ENCODE results near the gene KIF12.
"Not testable (repeated sequence)": the region's sequence is repeated elsewhere in the genome, so short reads cannot be mapped to it uniquely, and the experiment has no call there.

KIF12 gene

DNA sequence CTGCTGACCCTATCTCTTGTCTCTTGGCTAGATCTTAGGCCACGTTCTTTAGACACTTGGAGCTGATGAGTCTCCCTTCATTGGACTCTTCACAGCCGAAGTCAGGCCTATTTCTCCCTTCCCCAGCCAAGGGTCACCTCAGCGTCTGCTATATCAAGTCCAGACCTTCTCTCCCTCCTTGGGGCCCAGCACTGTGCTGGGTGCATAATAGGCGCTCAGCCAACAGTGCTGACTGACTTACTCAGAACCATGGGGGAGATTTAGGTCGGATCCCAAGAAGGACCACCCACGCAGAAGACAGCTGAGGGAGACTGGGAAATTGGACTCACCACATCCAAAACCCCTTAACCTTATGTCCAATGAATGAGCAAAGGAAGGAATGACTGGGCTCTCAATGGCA is 15.4 kb downstream of the KIF12 start:
- DNase-seq, result no peak

DNA sequence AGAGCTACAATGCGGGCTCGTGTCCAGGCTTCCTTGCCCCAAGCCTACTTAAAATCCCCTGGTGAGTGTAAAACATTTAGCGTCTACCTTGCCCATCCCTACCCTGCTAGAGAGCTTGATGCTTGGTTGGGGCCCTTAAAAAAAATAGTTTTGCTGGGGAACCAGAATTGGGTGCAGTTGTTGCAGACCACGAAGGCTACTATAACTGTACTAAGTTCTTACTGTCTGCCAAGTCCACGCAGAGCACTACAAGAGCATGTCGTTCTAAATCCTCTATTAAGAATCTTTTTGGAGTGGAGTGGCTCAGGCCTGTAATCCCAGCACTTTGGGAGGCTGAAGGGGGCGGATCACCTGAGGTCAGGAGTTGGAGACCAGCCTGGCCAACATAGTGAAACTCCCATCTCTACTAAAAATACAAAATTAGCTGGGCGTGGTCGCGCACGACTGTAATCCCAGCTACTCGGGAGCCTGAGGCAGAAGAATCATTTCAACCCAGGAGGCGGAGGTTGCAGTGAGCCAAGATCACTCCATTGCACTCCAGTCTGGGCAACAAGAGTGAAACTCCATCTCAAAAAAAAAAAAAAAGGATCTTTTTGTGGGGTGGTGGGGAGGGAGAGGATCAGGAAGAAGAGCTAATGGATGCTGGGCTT is 16.2 kb downstream of the KIF12 start:
- not testable (repeated sequence) for DNase-seq

DNA sequence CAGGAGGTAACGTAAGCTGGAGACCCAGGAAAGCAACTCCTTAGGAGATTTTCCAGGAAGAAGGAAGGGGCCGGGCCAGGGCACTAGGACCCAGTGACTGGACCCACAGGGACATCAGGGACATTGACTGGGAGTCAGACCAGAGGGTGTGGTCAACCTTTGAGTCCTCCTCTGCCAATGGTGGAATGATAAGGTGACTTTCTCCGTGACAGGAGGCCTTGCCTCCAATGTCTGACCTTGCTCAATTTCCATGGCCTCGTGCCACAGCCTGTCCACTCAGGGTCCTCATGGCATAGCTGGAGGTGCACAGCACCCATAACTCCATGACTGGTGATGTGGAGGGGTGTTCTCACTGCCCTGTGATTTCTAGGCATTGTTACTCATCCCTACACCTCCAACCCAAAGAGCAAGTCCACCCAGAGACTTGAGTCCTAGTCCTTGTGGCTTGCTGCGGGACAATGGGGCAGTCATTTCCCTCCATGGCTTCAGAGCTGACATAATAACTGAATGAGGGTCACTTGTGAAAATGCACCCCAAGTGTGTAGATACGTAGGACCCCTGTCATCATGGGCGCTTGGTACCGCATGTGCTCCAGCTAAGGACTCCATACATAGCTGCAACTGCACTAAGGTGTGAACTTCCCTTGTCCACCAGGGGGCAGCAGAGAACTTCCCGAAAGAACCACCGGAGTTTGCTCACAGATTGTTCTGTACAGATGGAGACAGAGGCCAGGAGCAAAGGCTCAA is 16.9 kb downstream of the KIF12 start:
- DNase-seq, result peak; percentile 82

DNA sequence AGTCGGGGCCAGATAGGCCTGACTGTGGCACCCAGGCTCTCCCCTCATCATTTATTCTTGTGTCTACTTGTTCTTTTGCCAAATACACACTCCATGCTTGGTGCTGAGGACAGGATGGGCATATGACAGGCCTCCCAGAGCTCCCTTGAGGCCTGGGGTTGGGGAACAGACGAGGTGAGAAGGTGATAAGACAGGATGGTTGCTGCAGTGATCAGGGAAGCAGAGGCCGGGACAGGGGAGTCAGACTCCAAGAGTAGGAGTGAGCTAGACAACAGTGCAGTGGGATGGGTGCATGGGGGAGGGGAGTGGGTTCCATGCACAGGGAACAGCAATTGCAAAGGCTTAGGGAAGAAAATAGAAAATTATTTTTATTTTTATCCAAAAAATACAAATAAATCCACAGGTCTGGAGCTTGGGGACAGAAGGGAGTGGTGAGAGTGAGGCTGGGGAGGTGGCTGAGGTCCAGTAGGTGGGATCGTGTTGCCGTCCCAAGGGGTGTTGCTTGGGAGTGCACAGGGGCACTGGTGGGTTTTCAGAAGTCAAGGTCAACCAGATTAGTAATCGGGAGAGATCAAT is 17.6 kb downstream of the KIF12 start:
- DNase-seq, result no peak

- no peak for DNase-seq
These were observed 18.2 kb downstream of the KIF12 start for GRCh38 chr9:114080773-114081440.

GRCh38 chr9:114080195-114080772 is 18.8 kb downstream of the KIF12 start:
- no peak for DNase-seq

DNA sequence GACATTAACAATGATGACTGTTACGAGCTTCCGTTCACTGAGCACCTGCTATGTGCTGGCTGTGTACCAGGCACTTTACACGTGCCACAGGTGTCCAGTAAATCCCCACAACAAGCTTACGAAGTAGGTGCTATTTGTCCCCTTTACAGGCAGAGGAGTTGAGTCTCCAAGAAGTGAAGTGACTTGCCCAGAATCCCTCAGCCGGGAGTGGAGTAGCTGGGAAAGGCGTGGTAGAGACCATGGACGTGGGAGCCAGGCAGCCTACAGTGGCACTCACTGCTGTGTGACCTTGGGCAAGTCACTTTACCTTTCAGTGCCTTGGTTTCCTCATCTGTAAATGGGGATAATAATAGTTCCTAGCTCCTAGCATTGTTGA is 20.3 kb downstream of the KIF12 start:
- no peak for DNase-seq

DNA sequence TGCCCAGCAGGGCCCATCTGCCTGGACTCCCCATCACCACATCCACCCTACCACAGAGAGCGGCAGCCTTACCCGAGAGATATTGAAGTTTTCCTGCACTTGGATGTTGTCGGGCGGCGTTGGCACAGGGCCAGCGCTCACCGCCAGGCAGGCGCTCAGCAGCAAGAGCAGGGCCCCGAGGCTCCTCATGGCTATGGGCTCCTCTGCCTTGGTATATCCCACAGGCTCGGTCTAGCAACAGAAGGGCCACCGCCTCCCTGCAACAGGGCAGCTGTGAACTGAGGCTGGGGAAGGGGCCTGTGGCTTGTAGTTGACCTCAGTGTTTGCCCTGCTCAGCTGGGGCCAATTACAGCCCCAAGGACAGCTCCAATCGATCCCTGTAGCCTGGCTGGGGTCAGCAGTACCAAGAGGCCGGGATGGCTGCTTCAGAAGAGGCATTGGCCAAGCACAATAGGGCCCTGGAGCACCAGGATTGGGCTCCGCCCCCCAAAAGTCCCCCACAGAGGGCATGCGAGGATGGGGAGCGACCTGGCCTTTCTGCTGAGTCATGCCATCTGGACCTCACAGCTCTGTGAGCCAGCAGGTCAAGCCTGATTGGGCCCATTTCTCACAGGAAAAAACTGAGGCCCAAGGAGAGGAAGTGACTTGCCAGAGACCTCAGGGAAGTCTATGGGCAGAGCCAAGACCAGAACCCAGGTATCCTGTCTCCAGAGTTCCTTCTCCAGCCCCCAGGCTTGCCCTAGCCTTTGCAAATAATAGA is 20.9 kb downstream of the KIF12 start, which contains the start of gene AMBP:
TSS of gene AMBP (minus strand) at position 280 of the 760 bp plus-strand sequence. CDS start at position 189, 91 bp downstream.
- DNase-seq, result no peak

DNA sequence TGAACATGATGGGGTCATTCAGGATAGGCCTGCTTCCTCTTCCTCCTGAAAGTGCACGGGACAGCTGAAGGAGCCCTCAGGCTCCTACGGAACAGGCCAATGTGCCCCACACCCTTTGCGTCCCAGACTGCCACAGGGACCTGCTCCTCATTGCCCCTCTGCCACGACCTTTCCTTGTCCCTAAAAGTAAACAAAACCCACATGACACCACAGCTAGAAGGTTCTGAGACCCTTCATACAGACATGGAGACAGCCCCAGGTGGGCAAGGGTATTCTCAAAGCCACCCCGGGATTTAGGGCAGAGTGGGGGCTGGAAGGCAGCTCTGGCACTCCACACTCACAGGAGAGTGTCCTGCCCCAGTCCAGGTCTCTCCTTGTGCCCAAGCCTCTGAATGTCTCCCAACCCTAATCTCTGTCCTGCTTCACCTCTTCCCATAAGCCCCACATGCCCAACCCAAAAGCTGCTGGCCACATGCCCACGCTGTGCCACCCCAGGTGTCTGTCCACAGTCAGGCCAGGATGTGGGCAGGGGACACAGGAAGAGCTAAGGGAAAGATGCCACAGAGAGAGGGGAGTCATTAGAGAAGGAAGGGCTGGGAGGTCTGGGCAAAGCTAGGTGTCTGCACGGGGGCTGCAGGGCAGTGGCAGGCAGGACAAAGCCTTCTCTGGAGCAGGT is 21.8 kb downstream of the KIF12 start:
- no peak for DNase-seq

GRCh38 chr9:114076237-114077161 is 22.6 kb downstream of the KIF12 start:
- DNase-seq, result no peak

DNA sequence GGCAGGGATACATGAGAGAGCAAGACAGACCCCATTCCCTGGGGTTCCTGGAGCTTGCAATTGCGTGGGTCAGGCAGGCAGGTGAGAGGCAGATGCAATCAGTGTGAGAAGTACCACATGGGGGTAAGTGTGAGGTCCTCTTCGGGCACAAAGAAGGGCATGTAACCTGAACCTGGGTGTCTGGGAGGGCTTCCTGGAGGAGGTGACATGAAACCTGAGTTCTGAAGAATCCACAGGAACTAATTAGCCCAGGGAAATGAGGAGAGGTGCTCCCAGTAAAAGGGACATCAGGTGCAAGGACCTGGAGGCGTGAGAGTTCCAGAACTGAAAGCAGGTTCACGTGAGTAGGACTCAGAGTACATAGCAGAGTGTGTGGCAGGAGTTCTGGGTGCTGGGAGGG is 23.5 kb downstream of the KIF12 start:
- no peak for DNase-seq

DNA sequence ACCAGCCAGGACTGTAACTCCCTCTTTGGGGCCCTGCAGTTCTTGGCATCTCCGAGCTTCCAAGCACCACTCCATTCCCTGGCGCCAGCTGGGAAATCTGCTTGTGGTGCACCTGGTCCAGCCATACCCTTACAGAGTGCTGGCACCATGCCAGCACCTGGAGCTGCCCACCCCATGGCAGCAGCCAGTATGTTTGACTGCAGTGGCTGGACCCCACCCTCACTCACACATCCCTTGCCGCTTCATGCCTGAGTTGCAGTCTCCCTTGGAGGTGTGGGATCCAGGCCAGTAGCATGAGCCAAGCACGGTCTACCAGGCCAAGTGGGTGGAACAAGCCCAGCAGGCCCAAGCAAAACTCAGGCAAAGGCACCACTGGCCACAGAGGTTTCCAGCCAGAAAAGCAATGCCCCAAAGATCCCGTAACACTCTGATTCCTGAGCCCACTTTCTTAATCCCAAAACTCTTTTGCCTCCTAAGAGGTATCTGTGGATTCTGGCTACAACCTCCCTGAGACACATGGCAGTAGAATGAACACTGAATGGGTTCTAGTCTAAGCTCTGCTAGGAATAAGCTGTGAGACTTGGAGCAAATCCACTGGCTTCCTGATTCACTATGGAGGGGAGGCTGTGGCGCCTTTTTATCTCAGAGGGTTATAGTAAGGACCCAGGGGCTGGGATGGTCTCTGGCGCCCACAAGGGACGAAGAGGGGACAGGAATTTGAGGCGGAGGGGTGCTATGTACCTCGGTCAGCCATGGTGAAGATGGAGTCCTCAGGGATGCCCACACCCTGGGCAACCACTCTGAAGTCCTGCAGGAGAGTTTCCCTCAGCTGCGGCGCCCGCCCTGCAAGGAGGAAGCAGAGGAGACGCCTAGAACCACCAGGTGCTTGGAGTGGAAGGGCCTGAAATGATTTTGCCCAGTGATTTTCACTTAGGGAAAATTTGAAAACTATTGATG is 26.6 kb downstream of the KIF12 start:
- no peak for DNase-seq

DNA sequence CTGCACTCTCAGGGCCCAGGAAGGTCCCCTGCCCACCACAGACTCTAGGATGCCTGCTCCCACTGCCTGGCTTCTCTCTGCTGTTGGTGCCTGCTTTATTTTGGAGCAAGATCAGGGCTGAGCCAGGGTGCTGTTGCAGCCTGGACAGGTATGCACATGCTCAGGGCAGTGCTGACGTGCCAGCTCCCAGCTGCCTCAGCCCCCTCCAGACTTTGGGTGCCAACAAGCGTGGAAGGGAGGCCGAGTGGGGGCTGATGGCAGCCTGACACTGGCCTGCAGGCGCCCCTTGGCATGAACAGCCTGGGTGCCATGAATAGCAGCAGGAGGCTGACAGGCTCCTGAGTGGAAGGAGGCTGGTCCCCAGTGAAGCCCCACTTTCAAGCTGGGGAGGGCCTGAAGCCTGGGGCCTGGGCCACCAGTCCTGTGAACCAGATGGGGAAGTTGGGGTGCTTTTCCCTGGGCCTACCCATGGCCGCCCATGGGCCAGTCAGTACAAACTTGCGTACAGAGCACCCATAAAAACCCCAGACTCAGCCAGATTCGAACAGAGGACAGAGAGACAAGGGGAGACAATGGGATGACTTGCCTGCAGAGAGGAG is 27.8 kb downstream of the KIF12 start:
- no peak for DNase-seq

- no peak for DNase-seq
These were observed 28.6 kb downstream of the KIF12 start for GRCh38 chr9:114070188-114071103.

DNA sequence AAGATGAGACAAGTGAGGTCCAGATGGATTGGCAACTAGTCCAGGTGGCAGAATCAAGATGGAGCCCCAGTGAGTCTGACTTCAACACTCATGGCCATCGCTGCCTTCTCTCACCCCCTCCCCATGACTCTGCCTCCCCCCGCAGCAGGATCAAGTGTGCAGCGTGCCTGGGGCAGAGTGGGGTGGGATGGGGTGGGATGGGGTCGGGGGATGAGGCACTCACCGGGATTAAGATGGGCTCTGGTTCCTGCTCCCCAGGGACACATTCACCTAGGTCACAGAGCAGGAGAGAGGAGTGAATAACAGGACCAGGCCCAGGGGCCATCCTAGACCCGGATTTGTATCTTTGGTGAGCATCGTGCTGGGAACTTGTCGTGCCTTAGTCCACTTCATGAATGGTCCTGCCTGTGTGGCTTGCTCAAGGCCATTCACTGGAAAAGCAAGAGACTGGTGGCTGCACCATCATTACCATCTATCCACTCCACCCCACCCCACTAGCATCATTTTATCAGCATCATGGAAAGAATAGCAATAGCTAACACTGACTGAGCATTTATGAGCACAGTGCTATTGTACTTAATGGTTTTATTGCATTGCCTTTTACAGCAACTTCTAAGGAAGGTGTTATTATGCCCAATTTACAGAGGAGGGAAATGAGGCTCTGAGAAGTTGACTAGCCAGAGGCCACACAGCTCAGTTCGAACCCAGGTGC is 29.5 kb downstream of the KIF12 start:
- no peak for DNase-seq

- no peak for DNase-seq
These were observed 33.8 kb downstream of the KIF12 start for GRCh38 chr9:114065304-114065703.

- DNase-seq, result peak; percentile 48
These were observed 37.1 kb downstream of the KIF12 start for GRCh38 chr9:114061830-114062474.
